SKM-1 (cell line): ENCODE measurements around the gene FGF1.

ENCODE experiments used
- DNase-seq: peaks from one replicate; lab custom pipeline; 2025; ENCODE audit not compliant: unreplicated experiment; lab: John Stamatoyannopoulos, UW

FGF1 gene

GRCh38 chr5:142587354-142587965, 98.4 kb downstream of the FGF1 start:
- DNase-seq, result peak; percentile 58

GRCh38 chr5:142586552-142586951, 99.3 kb downstream of the FGF1 start:
- no peak for DNase-seq

GRCh38 chr5:142585451-142585850, 100.4 kb downstream of the FGF1 start:
- DNase-seq, result no peak

- DNase-seq, result no peak
Observed at GRCh38 chr5:142584891-142585290, 101.0 kb downstream of the FGF1 start.

- no peak for DNase-seq
Observed at GRCh38 chr5:142578161-142578830, 107.6 kb downstream of the FGF1 start.

GRCh38 chr5:142576804-142577203, 109.1 kb downstream of the FGF1 start:
- DNase-seq, result no peak

- DNase-seq, result no peak
Observed at GRCh38 chr5:142576303-142576702, 109.6 kb downstream of the FGF1 start.

GRCh38 chr5:142572006-142572405, 113.9 kb downstream of the FGF1 start:
- DNase-seq, result no peak

- DNase-seq, result no peak
Observed at GRCh38 chr5:142571371-142571770, 114.5 kb downstream of the FGF1 start.

GRCh38 chr5:142569905-142570304, 116.0 kb downstream of the FGF1 start:
- DNase-seq, result no peak

- no peak for DNase-seq
Observed at GRCh38 chr5:142568996-142569335, 116.9 kb downstream of the FGF1 start.

GRCh38 chr5:142568283-142568995, 117.5 kb downstream of the FGF1 start:
- DNase-seq, result no peak

GRCh38 chr5:142561486-142562097, 124.3 kb downstream of the FGF1 start:
- DNase-seq, result no peak

- DNase-seq, result no peak
Observed at GRCh38 chr5:142561029-142561428, 124.9 kb downstream of the FGF1 start.

- DNase-seq, result no peak
Observed at GRCh38 chr5:142552107-142552506, 133.8 kb downstream of the FGF1 start.

GRCh38 chr5:142551338-142552067, 134.4 kb downstream of the FGF1 start:
- no peak for DNase-seq

GRCh38 chr5:142550471-142550870, 135.4 kb downstream of the FGF1 start:
- DNase-seq, result no peak

GRCh38 chr5:142549834-142550233, 136.1 kb downstream of the FGF1 start:
- DNase-seq, result no peak

GRCh38 chr5:142548739-142549275, 137.1 kb downstream of the FGF1 start:
- peak; percentile 68 for DNase-seq

GRCh38 chr5:142547445-142548380, 138.2 kb downstream of the FGF1 start:
- DNase-seq, result no peak
